ENCODE results near the gene DPYSL3. TPM values are rescaled to one million over a fixed set of nuclear protein-coding genes. Genes with fewer than 3 reads are reported as not detected.

Gene DPYSL3
- total RNA-seq, 1 experiment from 2014 or later: 17.2 TPM

- intact Hi-C loops (cut with micrococcal nuclease): no loop called here
- Histone ChIP-seq H3K9me3 (ENCODE audit: control insufficient read depth in 1 of 2, insufficient read depth in 1 of 2, low read depth in 1 of 2, low read length in 2 of 2) (no peaks in the 10 kb centered on the region), H2AFZ (ENCODE audit: low read depth, low read length, poor library complexity, severe bottlenecking) (no peak overlapping the region), H3K27ac (ENCODE audit: low read depth, low read length) (no peak overlapping the region), H3K36me3 (ENCODE audit: control insufficient read depth in 1 of 2, insufficient read depth in 2 of 2, low read length in 2 of 2) (no peaks in the 10 kb centered on the region), H3K9me2 (ENCODE audit: insufficient read depth) (no peaks in the 10 kb centered on the region), H3K4me3 (replicated peaks in 1 of 2; ENCODE audit: low read depth in 1 of 2, low read length in 2 of 2) (no peak overlapping the region), H3K4me2 (ENCODE audit: low read length) (no peak overlapping the region), H3K9ac (ENCODE audit: low read length) (no peak overlapping the region), H3K79me2 (ENCODE audit: insufficient read depth, low read length) (no peaks in the 10 kb centered on the region), H3K27me3 (ENCODE audit: insufficient read depth, low read length) (0 out of 2 replicates have a peak, but pooled peaks cover 5% of the 10 kb centered on the region), H3K4me1 (ENCODE audit: control insufficient read depth in 1 of 2, insufficient read depth in 2 of 2, low read length in 2 of 2) (peaks cover 0 to 13% of the 10 kb centered on the region in 2 experiments; a peak in 2 of 4 replicates), H4K20me1 (ENCODE audit: insufficient read depth) (no peaks in the 10 kb centered on the region)
- RAD21 ChIA-PET (ENCODE audit: low non-redundant PET in 1 of 2, low total read pairs in 2 of 2, uncharacterized antibody in 2 of 2, unreplicated experiment in 2 of 2): no interaction called here
- BruUV-seq (replicated peaks): no TSS peak
- POLR2A ChIA-PET: no interaction called here
- TF ChIP-seq POLR2A (IDR thresholded peaks at IDR 0.05; ENCODE audit: borderline replicate concordance, extremely low read depth, insufficient read depth, insufficient read length): no peak
- no peak for TF ChIP-seq ZFX (IDR thresholded peaks at IDR 0.05)
- TF ChIP-seq SRF (IDR thresholded peaks at IDR 0.05; ENCODE audit: low read depth): no peak
- TF ChIP-seq JUND (IDR thresholded peaks at IDR 0.05): no peak
- TF ChIP-seq CEBPB (IDR thresholded peaks at IDR 0.05; ENCODE audit: low read depth): no peak
- no peak for TF ChIP-seq SIN3A (IDR thresholded peaks at IDR 0.05; ENCODE audit: low read depth)
- no peak for TF ChIP-seq ELF1 (IDR thresholded peaks at IDR 0.05; ENCODE audit: borderline replicate concordance, low read depth)
- TF ChIP-seq MAX (IDR thresholded peaks at IDR 0.05): no peak
- TF ChIP-seq REST (IDR thresholded peaks at IDR 0.05; ENCODE audit: low read depth): no peak
- TF ChIP-seq EZH2phosphoT487 (IDR thresholded peaks at IDR 0.05; ENCODE audit: borderline replicate concordance): no peak
- no peak for TF ChIP-seq RAD21 (IDR thresholded peaks at IDR 0.05; ENCODE audit: low read depth)
- no peak for ATAC-seq
- CTCF ChIA-PET: no interaction called here
- no peak for DNase-seq (ENCODE audit: low read depth, low spot score)
Measured at GRCh38 chr5:147510885-147511284, 1.0 kb upstream of the DPYSL3 start.
